GM10266 (cell line): ENCODE results near the gene BRD7.
A peak's percentile ranks its signal among the peaks of the same experiment; 100 is the strongest.

Experiments
- DNase-seq: peaks from one replicate; pipeline ENCODE4 v3.0.0; 2012; ENCODE audit errors: extremely low spot score
- TF ChIP-seq, protein P1 (sequence below): IDR thresholded peaks from 2 replicates; pipeline ENCODE4 v1.5.1; 2012; ENCODE audit warnings: mild to moderate bottlenecking, low read depth; ENCODE audit not compliant: control insufficient read depth, insufficient read depth; ENCODE audit errors: missing control alignments

BRD7 gene

DNA sequence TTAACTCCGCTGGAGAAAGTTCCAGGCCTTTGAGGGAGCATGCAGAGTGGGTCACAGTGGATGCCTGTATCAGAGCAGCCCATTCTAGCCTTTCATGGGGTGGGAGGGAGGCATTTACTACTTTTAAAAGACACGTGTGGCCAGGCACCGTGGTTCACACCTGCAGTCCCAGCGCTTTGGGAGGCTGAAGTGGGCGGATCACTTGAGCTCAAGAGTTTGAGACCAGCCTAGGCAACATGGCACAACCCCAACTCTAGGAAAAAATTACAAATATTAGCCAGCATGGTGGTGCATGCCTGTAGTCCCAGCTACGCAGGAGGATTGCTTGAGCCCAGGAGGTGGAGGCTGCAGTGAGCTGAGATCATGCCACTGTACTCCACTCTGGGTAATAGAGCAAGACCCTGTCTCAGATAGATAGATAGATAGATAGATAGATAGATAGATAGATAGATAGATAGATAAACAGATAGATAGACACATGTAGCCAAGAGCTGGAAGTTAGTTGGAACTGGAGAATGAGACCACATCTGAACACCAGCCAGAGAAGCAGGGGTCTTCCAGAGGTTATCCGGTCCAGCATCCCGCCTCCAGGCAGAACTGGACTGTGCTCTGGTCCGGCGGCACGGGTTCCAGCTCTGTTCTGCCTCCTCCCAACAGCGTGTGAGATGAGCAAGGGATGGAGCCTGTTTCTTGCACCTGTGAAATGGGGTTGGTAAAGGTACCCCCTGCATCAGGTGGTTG, 98.8 kb downstream of the BRD7 start:
- TF ChIP-seq, protein P1, sequence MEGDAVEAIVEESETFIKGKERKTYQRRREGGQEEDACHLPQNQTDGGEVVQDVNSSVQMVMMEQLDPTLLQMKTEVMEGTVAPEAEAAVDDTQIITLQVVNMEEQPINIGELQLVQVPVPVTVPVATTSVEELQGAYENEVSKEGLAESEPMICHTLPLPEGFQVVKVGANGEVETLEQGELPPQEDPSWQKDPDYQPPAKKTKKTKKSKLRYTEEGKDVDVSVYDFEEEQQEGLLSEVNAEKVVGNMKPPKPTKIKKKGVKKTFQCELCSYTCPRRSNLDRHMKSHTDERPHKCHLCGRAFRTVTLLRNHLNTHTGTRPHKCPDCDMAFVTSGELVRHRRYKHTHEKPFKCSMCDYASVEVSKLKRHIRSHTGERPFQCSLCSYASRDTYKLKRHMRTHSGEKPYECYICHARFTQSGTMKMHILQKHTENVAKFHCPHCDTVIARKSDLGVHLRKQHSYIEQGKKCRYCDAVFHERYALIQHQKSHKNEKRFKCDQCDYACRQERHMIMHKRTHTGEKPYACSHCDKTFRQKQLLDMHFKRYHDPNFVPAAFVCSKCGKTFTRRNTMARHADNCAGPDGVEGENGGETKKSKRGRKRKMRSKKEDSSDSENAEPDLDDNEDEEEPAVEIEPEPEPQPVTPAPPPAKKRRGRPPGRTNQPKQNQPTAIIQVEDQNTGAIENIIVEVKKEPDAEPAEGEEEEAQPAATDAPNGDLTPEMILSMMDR = no peak
- no peak for DNase-seq

DNA sequence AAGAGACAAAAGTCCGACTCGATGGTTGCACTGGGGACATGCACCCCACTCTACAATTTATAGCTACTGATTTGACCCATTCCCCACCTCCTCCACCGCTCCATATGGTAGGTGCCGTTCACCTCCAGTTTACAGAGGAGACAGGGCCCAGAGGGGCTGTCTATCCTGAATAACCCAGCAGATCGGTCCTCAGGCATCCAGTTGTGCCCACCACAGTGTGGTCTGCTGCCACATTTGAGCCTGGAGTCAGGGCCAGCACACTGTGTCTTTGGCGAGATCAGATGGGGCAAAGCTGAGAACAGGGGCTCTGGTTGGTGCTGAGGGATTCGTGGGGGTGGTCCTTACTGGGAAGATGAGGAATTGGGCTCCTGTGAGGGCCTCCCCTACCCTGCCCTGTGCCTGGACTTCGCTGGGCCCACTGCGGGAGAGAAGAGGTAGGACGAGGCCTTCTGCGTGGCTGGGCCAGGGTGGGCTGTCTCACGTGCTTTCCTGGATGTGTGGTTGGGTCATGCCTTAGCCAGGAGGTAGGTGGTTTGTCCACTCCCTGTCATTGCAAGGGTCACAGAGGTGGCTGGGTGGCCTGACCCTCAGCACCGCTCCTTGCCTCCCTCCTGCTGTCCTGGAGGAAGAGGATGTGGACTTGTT, 99.6 kb downstream of the BRD7 start:
- DNase-seq = no peak
- TF ChIP-seq, protein P1 = no peak

GRCh38 chr16:50268352-50268751, 100.4 kb downstream of the BRD7 start:
- DNase-seq = no peak

DNA sequence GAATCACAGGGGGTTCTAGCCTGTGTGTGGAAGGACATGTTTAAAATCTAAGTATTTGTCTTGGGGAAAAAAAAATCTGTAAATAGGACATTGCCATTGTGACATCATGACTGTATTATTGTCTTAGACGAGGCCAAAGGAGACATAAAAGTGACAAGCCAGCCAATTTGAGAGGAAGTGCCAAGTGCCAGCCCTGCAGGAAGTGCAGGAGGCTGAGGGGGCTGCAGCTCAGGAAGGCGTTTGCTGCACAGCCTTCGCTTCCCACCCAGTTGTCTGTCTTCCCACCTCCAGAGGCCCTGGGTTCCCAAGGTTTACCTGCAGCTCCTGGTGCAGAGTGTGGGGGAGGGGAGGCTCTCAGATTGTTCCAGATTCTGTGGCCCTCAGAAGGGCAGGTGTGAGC, 101.1 kb downstream of the BRD7 start:
- DNase-seq = no peak

More at GRCh38 chr16:50268352-50268751, 100.4 kb downstream of the BRD7 start:
- TF ChIP-seq, protein P1 = no peak

GRCh38 chr16:50267151-50267631, 101.6 kb downstream of the BRD7 start:
- TF ChIP-seq, protein P1 = no peak

More for the DNA sequence above, 101.1 kb downstream of the BRD7 start:
- TF ChIP-seq, protein P1 = no peak

GRCh38 chr16:50266337-50267091, 102.3 kb downstream of the BRD7 start, which contains the start of gene ADCY7:
TSS of gene ADCY7 (plus strand) at chr16:50266551. CDS start at chr16:50288180, 21,629 bp downstream.
- DNase-seq = peak; percentile 70

More at GRCh38 chr16:50267151-50267631, 101.6 kb downstream of the BRD7 start:
- no peak for DNase-seq

More at GRCh38 chr16:50266337-50267091, 102.3 kb downstream of the BRD7 start, which contains the start of gene ADCY7:
- TF ChIP-seq, protein P1 = no peak
